ENCODE results near the gene FBLN2. TPM values are rescaled to one million over a fixed set of nuclear protein-coding genes. Genes with fewer than 3 reads are reported as not detected.

FBLN2 gene
- polyA plus RNA-seq, 2 of the 4 experiments (the other 2 are of a cell fraction): 1.1 to 2.7 TPM

DNA sequence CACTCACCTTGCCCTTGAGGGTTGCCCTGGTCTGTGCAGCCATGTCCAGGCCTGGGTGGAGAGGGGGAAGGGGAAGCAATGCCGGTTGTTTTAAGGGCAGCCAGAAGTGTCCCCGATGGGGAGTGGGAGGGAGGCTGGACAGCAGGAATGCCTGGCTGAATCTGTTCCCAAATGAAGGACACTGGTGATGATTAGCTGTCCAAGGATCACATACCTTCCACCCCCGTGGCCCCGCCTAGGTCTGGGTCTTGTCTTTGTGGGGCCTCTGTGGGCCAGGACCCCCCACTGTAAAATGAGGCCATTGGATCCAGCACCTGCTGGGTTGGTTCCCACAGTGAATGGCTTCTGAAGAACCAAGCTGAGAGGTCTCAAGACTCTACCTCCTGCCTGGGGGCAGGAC lies 71.4 kb downstream of the FBLN2 start:
- no peak for FAIRE-seq
- H3K4me3 ChIP-seq: no peak overlapping the region
- H3K4me2 ChIP-seq: no peak overlapping the region
- no peak overlapping the region for H3K27ac ChIP-seq
- no peaks in the 10 kb centered on the region for H3K9me3 ChIP-seq
- CTCF ChIA-PET: interaction anchor here (1.0 to 3.2 kb wide), 4 partner anchors 27 to 125 kb away, joined by 3 to 24 read pairs (median 4); no protein-coding TSS in a partner anchor
- no peak for DNase-seq (ENCODE audit: low read depth in 1 of 2, low spot score in 1 of 2)
- WGBS (ENCODE audit: missing lambda C conversion rate): 53% methylated on average over 4 of the region's 4 CpGs
- POLR2A ChIA-PET: no interaction called here
- H3K4me1 ChIP-seq: no peaks in the 10 kb centered on the region
- ATAC-seq: no peak
- no peak for TF ChIP-seq MAZ (IDR thresholded peaks at IDR 0.05; ENCODE audit: borderline replicate concordance, low read depth, low read length)
- no peak for TF ChIP-seq EP300 (IDR thresholded peaks at IDR 0.05)
- no peak for TF ChIP-seq RCOR1 (IDR thresholded peaks at IDR 0.05; ENCODE audit: low read depth, low read length)
- no peak for TF ChIP-seq CBX2 (IDR thresholded peaks at IDR 0.05; ENCODE audit: borderline replicate concordance, low read depth)
- no peak for TF ChIP-seq SREBF2 (IDR thresholded peaks at IDR 0.05)
- no peak for TF ChIP-seq HOXA7 (CRISPR knock-in tag; IDR thresholded peaks at IDR 0.05)
- no peak for TF ChIP-seq ESRRA (IDR thresholded peaks at IDR 0.05; ENCODE audit: borderline replicate concordance, low read length)
- TF ChIP-seq, protein P1, sequence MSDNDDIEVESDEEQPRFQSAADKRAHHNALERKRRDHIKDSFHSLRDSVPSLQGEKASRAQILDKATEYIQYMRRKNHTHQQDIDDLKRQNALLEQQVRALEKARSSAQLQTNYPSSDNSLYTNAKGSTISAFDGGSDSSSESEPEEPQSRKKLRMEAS (IDR thresholded peaks at IDR 0.05): no peak
- TF ChIP-seq, protein P2, sequence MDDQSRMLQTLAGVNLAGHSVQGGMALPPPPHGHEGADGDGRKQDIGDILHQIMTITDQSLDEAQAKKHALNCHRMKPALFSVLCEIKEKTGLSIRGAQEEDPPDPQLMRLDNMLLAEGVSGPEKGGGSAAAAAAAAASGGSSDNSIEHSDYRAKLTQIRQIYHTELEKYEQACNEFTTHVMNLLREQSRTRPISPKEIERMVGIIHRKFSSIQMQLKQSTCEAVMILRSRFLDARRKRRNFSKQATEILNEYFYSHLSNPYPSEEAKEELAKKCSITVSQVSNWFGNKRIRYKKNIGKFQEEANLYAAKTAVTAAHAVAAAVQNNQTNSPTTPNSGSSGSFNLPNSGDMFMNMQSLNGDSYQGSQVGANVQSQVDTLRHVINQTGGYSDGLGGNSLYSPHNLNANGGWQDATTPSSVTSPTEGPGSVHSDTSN (IDR thresholded peaks at IDR 0.05): no peak
- TF ChIP-seq, protein P3, sequence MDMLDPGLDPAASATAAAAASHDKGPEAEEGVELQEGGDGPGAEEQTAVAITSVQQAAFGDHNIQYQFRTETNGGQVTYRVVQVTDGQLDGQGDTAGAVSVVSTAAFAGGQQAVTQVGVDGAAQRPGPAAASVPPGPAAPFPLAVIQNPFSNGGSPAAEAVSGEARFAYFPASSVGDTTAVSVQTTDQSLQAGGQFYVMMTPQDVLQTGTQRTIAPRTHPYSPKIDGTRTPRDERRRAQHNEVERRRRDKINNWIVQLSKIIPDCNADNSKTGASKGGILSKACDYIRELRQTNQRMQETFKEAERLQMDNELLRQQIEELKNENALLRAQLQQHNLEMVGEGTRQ (IDR thresholded peaks at IDR 0.05): no peak
- TF ChIP-seq POLR2A (IDR thresholded peaks at IDR 0.05; ENCODE audit: low read length): no peak
- no peak for TF ChIP-seq KDM5A (IDR thresholded peaks at IDR 0.05)
- no peak for TF ChIP-seq HEYL (CRISPR knock-in tag; IDR thresholded peaks at IDR 0.05)
- TF ChIP-seq, protein P4, sequence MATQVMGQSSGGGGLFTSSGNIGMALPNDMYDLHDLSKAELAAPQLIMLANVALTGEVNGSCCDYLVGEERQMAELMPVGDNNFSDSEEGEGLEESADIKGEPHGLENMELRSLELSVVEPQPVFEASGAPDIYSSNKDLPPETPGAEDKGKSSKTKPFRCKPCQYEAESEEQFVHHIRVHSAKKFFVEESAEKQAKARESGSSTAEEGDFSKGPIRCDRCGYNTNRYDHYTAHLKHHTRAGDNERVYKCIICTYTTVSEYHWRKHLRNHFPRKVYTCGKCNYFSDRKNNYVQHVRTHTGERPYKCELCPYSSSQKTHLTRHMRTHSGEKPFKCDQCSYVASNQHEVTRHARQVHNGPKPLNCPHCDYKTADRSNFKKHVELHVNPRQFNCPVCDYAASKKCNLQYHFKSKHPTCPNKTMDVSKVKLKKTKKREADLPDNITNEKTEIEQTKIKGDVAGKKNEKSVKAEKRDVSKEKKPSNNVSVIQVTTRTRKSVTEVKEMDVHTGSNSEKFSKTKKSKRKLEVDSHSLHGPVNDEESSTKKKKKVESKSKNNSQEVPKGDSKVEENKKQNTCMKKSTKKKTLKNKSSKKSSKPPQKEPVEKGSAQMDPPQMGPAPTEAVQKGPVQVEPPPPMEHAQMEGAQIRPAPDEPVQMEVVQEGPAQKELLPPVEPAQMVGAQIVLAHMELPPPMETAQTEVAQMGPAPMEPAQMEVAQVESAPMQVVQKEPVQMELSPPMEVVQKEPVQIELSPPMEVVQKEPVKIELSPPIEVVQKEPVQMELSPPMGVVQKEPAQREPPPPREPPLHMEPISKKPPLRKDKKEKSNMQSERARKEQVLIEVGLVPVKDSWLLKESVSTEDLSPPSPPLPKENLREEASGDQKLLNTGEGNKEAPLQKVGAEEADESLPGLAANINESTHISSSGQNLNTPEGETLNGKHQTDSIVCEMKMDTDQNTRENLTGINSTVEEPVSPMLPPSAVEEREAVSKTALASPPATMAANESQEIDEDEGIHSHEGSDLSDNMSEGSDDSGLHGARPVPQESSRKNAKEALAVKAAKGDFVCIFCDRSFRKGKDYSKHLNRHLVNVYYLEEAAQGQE (IDR thresholded peaks at IDR 0.05): no peak
- no peak for TF ChIP-seq NFE2L2 (conservative IDR thresholded peaks at IDR 0.05; ENCODE audit: low read length)
- TF ChIP-seq HDAC2 (IDR thresholded peaks at IDR 0.05): no peak
- TF ChIP-seq, protein P5, sequence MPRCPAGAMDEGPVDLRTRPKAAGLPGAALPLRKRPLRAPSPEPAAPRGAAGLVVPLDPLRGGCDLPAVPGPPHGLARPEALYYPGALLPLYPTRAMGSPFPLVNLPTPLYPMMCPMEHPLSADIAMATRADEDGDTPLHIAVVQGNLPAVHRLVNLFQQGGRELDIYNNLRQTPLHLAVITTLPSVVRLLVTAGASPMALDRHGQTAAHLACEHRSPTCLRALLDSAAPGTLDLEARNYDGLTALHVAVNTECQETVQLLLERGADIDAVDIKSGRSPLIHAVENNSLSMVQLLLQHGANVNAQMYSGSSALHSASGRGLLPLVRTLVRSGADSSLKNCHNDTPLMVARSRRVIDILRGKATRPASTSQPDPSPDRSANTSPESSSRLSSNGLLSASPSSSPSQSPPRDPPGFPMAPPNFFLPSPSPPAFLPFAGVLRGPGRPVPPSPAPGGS (IDR thresholded peaks at IDR 0.05): no peak
- no peak for TF ChIP-seq FOSB (CRISPR knock-in tag; IDR thresholded peaks at IDR 0.05)

DNA sequence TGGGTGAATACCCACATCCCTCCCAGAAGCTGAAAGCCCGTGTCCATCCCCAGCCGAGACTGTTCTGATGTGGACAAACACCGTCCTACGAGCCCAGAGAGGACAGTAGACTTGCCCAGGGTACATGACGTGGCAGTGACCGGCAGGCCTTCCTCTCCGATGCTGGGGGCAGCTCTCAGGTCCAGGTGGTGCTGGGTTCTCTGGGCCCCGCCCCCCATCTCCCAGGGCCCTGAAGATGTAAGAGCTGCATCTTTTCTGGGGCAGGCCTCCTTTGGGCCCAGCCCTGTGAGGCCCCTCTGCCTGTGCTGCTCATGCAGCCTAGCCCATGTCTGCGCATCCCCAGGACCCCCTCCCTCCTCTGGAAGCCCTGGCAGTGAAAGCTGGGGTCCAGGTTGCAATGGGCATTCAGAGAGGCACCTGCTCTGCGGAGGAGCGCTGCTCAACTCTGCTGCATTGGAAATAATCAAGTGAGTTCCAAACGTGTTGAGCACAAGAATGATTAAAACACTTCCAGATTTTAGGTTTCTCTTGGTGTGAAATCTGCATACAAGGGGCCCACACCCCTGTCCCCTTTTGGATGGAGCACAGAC lies 71.9 kb downstream of the FBLN2 start:
- no peak overlapping the region for H3K4me3 ChIP-seq
- TF ChIP-seq, protein P6, sequence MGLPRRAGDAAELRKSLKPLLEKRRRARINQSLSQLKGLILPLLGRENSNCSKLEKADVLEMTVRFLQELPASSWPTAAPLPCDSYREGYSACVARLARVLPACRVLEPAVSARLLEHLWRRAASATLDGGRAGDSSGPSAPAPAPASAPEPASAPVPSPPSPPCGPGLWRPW (IDR thresholded peaks at IDR 0.05): no peak
- TF ChIP-seq JUNB (IDR thresholded peaks at IDR 0.05): no peak
- TF ChIP-seq, protein P2 (IDR thresholded peaks at IDR 0.05): no peak
- no peaks in the 10 kb centered on the region for H3K4me1 ChIP-seq
- CTCF ChIA-PET: interaction anchor here (0.5 to 3.2 kb wide), 6 partner anchors 27 to 159 kb away, joined by 3 to 24 read pairs (median 4); no protein-coding TSS in a partner anchor
- no peak overlapping the region for H3K27ac ChIP-seq
- no peaks in the 10 kb centered on the region for H3K9me3 ChIP-seq
- ATAC-seq: no peak
- H3K4me2 ChIP-seq: no peak overlapping the region
- no peak for FAIRE-seq
- DNase-seq (ENCODE audit: low read depth in 1 of 2, low spot score in 1 of 2): no peak
- 54% methylated on average over 12 of the region's 12 CpGs for WGBS (ENCODE audit: missing lambda C conversion rate)
- POLR2A ChIA-PET: no interaction called here

Data from A549 (cell line).